ENCODE data around the gene COL6A5.

DNA sequence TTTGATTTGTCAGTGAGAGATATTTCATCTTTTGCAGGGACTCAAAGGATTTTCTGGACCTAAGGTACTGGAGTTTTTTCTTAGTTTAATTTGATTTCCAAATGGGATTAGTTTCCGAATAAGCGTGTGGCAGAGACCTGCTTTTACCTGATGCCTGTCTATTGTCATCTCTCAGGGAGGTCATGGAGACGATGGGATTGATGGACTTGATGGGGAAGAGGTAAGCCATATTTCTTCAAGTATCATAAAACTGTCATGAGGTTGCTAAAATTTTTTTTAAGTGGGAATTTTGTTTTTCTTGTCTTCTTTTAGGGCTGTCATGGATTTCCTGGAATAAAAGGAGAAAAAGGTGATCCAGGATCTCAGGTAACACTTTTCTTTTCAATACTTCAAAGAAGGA is 60.5 kb downstream of the COL6A5 start:
- TF ChIP-seq REST (IDR thresholded peaks at IDR 0.05) = no peak
- TF ChIP-seq EGR1 (IDR thresholded peaks at IDR 0.05; ENCODE audit: low read depth in 2 of 2) = no peak
- TF ChIP-seq, protein P1, sequence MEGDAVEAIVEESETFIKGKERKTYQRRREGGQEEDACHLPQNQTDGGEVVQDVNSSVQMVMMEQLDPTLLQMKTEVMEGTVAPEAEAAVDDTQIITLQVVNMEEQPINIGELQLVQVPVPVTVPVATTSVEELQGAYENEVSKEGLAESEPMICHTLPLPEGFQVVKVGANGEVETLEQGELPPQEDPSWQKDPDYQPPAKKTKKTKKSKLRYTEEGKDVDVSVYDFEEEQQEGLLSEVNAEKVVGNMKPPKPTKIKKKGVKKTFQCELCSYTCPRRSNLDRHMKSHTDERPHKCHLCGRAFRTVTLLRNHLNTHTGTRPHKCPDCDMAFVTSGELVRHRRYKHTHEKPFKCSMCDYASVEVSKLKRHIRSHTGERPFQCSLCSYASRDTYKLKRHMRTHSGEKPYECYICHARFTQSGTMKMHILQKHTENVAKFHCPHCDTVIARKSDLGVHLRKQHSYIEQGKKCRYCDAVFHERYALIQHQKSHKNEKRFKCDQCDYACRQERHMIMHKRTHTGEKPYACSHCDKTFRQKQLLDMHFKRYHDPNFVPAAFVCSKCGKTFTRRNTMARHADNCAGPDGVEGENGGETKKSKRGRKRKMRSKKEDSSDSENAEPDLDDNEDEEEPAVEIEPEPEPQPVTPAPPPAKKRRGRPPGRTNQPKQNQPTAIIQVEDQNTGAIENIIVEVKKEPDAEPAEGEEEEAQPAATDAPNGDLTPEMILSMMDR (IDR thresholded peaks at IDR 0.05; ENCODE audit: low read depth, low read length, missing input control) = no peak
- no peak for TF ChIP-seq JUND (IDR thresholded peaks at IDR 0.05)
- TF ChIP-seq, protein P2, sequence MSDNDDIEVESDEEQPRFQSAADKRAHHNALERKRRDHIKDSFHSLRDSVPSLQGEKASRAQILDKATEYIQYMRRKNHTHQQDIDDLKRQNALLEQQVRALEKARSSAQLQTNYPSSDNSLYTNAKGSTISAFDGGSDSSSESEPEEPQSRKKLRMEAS (IDR thresholded peaks at IDR 0.05) = no peak
- TF ChIP-seq SP1 (IDR thresholded peaks at IDR 0.05) = no peak
- no peak for TF ChIP-seq FOXA1 (IDR thresholded peaks at IDR 0.05)
- TF ChIP-seq GABPA (IDR thresholded peaks at IDR 0.05 in 1 of 2, conservative IDR thresholded peaks at IDR 0.05 in 1 of 2) = no peak
